ENCODE results near the gene ACSF2. TPM values are rescaled to one million over a fixed set of nuclear protein-coding genes. Genes with fewer than 3 reads are reported as not detected.

Gene ACSF2
- total and polyA plus RNA-seq, 2 of the 13 experiments (the other 11 are each of a cell fraction or from before 2014, with no cell fraction given) = 87.3 to 109 TPM

DNA sequence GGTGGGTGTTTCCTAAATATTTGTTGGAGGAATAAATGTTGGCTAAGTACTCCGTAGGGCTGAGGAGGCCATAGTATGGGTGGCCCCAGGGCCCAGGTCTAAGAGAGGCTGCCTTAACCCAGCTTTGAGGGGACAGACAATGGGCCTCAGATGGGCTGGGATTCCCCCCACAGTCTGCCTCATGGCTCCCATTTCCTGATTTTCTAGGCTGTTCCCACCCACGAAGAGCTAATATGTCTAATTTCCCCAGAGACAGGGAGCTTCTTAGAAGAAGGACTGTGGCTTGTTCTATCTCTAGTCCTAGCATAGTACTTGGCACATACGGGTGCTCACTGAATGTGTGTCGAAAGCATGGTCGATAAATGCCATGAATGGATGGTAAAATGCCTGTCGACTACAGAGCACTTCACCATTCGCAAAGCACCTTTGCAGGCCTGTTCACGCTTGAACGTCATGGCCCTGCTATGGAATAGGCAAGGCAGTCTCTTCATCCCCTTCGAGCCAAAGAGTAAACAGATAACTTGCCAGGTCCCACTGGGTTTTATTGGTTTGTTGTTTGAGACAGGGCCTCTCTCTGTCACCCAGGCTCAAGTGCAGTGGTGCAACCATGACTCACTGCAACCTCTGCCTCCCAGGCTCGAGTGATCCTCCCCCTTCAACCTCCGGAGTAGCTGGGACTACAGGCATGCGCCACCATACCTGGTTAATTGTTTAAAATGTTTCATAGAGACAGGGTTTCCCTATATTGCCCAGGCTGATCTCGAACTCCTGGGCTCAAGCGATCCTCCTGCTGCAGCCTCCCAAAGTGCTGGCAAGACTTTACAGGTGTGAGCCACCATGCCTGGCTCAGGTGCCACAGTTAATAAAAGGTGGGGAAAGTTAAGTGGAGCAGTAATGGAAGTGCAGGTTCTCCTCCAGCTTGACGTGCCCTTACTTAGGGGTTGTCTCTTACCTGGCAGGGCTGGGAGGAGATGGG, 33.0 kb downstream of the ACSF2 start (continued):
- TF ChIP-seq, protein P1, sequence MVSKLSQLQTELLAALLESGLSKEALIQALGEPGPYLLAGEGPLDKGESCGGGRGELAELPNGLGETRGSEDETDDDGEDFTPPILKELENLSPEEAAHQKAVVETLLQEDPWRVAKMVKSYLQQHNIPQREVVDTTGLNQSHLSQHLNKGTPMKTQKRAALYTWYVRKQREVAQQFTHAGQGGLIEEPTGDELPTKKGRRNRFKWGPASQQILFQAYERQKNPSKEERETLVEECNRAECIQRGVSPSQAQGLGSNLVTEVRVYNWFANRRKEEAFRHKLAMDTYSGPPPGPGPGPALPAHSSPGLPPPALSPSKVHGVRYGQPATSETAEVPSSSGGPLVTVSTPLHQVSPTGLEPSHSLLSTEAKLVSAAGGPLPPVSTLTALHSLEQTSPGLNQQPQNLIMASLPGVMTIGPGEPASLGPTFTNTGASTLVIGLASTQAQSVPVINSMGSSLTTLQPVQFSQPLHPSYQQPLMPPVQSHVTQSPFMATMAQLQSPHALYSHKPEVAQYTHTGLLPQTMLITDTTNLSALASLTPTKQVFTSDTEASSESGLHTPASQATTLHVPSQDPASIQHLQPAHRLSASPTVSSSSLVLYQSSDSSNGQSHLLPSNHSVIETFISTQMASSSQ (IDR thresholded peaks at IDR 0.05; ENCODE audit: low read depth) = no peak
- TF ChIP-seq, protein P1 (CRISPR knock-in tag; IDR thresholded peaks at IDR 0.05; ENCODE audit: borderline replicate concordance) = no peak; the same call in 1 of the 2 replicates
- TF ChIP-seq, protein P2, sequence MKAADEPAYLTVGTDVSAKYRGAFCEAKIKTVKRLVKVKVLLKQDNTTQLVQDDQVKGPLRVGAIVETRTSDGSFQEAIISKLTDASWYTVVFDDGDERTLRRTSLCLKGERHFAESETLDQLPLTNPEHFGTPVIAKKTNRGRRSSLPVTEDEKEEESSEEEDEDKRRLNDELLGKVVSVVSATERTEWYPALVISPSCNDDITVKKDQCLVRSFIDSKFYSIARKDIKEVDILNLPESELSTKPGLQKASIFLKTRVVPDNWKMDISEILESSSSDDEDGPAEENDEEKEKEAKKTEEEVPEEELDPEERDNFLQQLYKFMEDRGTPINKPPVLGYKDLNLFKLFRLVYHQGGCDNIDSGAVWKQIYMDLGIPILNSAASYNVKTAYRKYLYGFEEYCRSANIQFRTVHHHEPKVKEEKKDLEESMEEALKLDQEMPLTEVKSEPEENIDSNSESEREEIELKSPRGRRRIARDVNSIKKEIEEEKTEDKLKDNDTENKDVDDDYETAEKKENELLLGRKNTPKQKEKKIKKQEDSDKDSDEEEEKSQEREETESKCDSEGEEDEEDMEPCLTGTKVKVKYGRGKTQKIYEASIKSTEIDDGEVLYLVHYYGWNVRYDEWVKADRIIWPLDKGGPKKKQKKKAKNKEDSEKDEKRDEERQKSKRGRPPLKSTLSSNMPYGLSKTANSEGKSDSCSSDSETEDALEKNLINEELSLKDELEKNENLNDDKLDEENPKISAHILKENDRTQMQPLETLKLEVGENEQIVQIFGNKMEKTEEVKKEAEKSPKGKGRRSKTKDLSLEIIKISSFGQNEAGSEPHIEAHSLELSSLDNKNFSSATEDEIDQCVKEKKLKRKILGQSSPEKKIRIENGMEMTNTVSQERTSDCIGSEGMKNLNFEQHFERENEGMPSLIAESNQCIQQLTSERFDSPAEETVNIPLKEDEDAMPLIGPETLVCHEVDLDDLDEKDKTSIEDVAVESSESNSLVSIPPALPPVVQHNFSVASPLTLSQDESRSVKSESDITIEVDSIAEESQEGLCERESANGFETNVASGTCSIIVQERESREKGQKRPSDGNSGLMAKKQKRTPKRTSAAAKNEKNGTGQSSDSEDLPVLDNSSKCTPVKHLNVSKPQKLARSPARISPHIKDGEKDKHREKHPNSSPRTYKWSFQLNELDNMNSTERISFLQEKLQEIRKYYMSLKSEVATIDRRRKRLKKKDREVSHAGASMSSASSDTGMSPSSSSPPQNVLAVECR (CRISPR knock-in tag; IDR thresholded peaks at IDR 0.05; ENCODE audit: borderline replicate concordance) = peak; percentile 48; the same call in 1 of the 2 replicates
- peak; percentile 44; the same call in 1 of the 2 replicates for TF ChIP-seq ZBTB20 (CRISPR knock-in tag; IDR thresholded peaks at IDR 0.05; ENCODE audit: borderline replicate concordance, low read depth)
- peak; percentile 93 for TF ChIP-seq ZNF674 (CRISPR knock-in tag; IDR thresholded peaks at IDR 0.05; ENCODE audit: low read depth)
- 0 out of 2 replicates have a peak, but pooled peaks have one; percentile 49 for TF ChIP-seq ZIK1 (CRISPR knock-in tag; IDR thresholded peaks at IDR 0.05; ENCODE audit: borderline replicate concordance, low read depth)
- TF ChIP-seq ZNF724P (CRISPR knock-in tag; IDR thresholded peaks at IDR 0.05; ENCODE audit: borderline replicate concordance) = no peak
- TF ChIP-seq MAFK (conservative IDR thresholded peaks at IDR 0.05 in 1 of 2, IDR thresholded peaks at IDR 0.05 in 1 of 2; ENCODE audit: low read length in 2 of 2) = no peak
- TF ChIP-seq, protein P3, sequence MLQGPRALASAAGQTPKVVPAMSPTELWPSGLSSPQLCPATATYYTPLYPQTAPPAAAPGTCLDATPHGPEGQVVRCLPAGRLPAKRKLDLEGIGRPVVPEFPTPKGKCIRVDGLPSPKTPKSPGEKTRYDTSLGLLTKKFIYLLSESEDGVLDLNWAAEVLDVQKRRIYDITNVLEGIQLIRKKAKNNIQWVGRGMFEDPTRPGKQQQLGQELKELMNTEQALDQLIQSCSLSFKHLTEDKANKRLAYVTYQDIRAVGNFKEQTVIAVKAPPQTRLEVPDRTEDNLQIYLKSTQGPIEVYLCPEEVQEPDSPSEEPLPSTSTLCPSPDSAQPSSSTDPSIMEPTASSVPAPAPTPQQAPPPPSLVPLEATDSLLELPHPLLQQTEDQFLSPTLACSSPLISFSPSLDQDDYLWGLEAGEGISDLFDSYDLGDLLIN (CRISPR knock-in tag; IDR thresholded peaks at IDR 0.05; ENCODE audit: borderline replicate concordance) = no peak
- 0 out of 2 replicates have a peak, but pooled peaks have one; percentile 35 for TF ChIP-seq ZNF777 (CRISPR knock-in tag; IDR thresholded peaks at IDR 0.05)
- TF ChIP-seq HNRNPUL1 (IDR thresholded peaks at IDR 0.05; ENCODE audit: low read depth, low read length) = no peak
- no peak for TF ChIP-seq NFATC3 (CRISPR knock-in tag; IDR thresholded peaks at IDR 0.05)
- TF ChIP-seq SCMH1 (CRISPR knock-in tag; IDR thresholded peaks at IDR 0.05; ENCODE audit: borderline replicate concordance) = no peak
- TF ChIP-seq MXI1 (IDR thresholded peaks at IDR 0.05; ENCODE audit: borderline replicate concordance, low read depth, low read length) = peak; percentile 58; the same call in 1 of the 3 replicates
- TF ChIP-seq RELA (CRISPR knock-in tag; IDR thresholded peaks at IDR 0.05) = no peak
- 0 out of 2 replicates have a peak, but pooled peaks have one; percentile 17 for TF ChIP-seq POLR2G (IDR thresholded peaks at IDR 0.05; ENCODE audit: low read depth, low read length)
- no peak for TF ChIP-seq ATM (IDR thresholded peaks at IDR 0.05; ENCODE audit: borderline replicate concordance)
- no peak for TF ChIP-seq SETDB1 (CRISPR knock-in tag; IDR thresholded peaks at IDR 0.05; ENCODE audit: borderline replicate concordance)

Data from HepG2 (cell line).